GM19455 (cell line): ENCODE data around the gene MYO5B.
"Not testable (repeated sequence)": the region's sequence is repeated elsewhere in the genome, so short reads cannot be mapped to it uniquely, and the experiment has no call there.

ENCODE experiments used
- ATAC-seq: cut with Tn5 transposase; IDR thresholded peaks from one replicate; pipeline ENCODE4 v1.9.1; 2021; ENCODE audit not compliant: unreplicated experiment

The MYO5B gene

DNA sequence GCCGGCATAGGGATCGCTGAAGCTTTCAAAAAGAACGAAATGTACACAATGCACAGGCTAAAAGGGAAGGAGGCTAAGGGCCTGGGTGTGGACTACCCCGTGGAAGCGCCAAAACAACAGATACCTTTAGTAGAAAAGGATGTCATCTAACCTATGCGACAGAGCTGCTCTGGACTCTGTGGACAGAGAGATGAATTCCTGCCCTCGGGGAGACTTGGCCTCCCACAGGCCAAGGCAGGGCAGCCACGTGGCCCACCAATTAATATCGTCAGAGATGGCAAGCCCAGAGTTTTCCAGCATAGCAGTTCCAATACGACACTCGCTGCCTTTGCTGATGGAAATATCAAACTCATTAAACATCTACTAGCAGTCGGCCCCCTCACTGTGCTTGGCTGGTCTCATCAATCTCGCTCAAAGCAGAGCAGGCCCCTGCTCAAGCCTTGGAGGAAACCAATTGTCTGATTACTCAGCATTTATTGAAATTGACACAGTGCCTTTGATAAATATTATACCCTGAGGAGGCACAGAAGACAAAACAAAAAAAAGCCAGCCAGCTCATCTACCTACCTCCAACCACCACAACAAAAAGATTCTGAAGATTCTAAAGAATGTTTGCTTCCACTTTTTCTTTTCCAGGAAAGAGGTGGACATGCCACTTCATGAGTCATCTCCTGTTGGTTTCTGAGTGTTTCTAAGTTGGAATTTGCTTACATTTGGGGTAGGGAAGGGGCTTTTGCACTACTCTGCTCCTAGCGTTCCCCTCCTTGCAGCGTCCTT is 302.6 kb downstream of the MYO5B start:
- ATAC-seq: no peak

DNA sequence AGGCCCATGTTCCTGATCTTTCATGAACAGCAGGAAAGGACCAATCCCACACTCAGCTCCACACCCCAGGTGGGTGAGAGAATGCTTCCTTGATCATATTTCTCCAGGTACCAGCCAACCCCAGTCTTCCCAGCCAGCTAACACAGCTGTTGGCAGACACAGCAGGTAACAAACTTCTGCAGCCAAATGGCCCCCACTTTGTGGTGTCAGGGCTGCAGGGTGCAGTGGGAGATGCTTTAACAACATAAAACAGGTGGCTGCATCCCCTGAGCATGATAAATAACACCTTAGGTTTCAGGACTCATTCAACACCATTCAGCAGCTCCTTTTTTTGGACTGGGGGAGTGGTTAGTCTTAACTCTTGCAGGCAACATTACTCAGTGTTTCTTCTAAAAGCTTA is 304.9 kb downstream of the MYO5B start:
- no peak for ATAC-seq

DNA sequence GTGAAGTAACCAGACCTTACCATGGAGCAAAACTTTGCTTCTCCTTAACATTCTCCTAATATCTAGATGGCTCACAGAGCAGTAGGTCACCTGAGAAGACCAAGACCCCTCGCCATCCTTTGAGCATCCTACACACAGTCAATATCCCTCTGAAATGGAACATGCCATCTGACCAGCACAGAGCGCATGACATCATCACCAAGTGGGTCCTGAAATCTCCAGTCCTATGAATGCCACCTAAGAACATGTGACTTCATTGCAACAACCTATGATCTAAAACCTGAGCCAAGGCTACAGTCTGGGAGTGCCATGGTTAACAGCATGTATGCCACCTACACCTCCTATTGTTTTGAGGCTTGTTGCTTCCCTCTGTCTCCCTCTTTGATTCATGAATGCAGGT is 305.4 kb downstream of the MYO5B start:
- ATAC-seq: not testable (repeated sequence)

DNA sequence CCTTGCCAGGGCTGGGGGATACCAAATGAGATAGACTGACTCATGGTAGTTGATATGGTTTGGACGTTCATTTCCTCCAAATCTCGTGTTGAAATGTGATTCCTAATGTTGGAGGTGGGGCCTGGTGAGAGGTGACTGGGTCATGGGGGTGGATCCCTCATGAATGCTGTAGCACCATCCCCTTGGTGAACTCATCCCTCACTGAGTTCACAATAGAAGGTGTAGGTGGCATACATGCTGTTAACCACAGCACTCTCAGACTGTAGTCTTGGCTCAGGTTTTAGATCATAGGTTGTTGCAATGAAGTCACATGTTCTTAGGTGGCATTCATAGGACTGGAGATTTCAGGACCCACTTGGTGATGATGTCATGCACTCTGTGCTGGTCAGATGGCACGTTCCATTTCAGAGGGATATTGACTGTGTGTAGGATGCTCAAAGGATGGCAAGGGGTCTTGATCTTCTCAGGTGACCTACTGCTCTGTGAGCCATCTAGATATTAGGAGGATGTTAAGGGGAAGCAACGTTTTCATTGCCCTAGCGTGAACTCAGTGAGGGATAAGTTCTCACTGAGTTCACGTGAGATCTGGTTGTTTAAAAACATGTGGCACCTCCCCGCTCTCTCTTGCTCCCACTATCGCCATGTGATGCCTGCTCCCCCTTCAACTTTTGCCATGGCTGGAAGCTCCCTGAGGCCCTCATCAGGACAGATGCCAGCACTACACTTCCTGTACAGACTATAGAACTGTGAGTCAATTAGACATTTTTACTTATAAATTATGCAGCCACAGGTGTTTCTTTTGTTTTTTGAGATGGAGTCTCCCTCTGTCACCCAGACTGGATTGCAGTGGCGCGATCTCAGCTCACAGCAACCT is 307.8 kb downstream of the MYO5B start:
- no peak for ATAC-seq

DNA sequence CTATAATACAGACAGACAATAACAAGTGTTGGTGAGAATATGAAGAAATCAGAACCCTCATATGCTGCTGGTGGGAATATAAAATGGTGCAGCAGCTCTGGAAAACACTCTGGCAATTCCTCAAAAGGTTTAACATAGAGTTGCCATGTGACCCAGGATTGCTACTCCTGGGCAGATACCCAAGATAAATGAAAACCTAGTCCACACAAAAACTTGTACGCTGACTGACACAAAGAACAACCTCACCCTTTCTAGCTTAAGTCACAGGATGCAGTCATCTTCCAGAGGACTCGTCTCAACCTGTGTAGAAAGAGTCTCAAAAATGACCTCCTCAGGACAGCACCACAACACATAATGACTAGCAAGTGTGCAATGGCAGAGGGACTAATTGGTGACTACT is 310.0 kb downstream of the MYO5B start:
- ATAC-seq: no peak

DNA sequence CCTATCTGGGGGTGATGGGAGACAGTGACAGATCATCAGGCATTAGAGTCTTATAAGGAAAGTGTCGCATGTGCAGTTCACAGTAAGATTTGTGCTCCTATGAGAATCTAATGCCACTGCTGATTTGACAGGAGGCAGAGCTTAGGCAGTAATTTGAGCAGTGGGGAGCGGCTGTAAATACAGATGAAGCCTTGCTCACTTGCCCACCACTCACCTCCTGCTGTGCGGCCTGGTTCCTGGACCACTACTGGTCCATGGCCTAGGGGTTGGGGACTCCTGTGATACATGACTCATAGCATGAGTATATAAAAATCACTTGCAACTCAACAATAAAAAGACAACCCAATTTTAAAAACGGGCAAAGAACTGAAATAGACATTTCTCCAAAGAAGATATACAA is 310.5 kb downstream of the MYO5B start:
- ATAC-seq: no peak

DNA sequence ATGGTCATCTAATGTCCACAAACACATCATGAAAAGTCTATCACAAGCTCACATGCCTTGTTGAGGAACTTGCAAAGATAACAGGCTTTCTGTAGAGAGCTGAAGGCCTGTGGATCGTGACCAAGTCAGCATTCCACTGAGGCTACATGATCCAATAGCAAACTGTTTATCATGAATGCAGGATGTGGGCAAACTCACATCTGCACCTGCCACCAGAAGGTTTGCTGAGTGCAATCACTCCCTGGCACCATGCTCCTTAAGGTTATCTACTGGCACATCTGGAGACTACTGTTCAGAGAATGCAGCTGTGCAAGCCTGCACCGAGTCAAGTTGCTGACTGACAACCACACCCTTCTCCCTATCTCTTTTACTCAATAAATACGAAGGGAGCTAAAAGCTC is 314.3 kb downstream of the MYO5B start:
- no peak for ATAC-seq

DNA sequence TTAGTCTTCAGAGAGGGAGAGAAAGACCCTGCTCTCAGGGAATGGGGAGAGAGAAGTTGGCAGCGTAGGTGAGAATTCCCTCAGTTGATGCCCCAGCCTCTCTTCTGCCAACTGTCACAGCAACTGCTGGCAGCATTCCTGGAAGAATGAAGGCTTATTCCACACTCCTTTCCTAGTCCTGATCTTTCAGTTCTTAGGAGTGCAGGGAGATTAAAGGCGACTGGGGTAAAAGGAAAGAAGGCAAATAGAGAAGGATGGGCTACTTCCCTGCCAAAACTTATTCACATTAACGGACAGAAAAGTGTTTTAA is 315.7 kb downstream of the MYO5B start:
- no peak for ATAC-seq

DNA sequence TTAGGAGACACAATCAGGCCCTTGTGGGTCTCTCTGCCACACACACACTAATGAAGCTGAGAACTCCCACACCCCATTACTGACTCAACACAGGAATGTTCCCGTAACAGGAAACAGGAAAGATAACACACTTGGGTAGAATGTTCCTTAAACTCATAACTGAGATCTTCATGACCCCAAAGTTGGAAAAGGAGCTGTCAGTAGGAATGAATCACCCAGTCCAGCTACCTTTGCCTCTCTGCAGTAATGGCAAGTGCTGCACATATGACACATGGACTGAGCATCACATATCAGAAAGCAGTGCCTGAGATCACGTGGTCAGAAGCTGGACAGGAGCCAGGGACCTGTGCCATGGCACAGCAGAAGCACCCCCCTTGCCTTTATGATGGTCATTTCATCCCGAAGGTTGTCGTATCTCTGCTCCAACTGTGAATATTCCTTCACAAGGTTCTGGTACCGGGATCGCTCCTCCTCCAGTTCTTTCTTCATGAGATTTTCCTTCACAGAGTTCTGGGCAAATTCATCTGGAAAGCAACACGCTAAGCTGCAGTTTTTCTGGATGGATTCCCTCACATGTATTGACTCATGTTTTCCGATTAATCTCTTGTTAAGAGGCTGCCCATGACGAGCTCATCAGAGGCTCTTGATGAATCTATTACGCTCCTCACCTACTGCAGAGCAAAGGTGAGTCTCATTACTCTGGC is 316.2 kb downstream of the MYO5B start:
- no peak for ATAC-seq

DNA sequence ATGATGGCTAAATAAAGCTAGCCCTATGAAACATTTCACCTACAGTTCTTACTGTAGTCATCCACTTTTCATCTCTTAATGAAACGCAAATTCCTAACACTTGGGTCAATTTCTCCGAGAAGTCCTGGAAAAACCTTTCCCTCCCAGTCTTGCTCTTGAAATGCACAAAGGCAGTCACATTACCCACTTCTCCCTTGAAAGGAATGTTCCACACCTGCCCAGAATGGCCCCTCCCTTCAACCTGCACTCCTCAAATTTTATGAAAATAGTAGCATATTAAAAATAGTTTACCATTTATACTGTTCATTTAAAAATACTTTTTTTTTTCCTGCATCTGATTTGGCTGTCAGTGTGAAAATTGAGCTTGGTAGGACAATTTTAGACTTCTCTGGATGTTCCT is 316.9 kb downstream of the MYO5B start:
- ATAC-seq: no peak

DNA sequence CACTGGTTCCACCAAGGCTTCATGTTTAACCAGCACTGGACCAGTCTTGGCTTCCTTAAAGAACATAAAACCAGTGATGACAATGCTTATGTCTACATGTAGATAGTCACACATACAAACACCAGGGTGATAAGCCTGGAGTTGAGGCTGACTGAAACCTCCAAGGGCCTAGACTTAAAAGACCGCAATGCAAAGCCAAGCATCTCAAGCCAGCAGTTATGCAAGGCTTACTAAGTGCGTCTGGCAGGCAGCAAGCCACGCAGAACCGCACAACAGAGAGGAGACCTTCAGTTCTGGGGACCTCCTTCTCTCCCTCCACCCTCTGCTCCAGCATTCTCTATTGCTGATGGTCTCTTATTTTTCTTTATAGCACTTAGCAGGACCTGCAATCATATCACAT is 318.4 kb downstream of the MYO5B start:
- no peak for ATAC-seq

DNA sequence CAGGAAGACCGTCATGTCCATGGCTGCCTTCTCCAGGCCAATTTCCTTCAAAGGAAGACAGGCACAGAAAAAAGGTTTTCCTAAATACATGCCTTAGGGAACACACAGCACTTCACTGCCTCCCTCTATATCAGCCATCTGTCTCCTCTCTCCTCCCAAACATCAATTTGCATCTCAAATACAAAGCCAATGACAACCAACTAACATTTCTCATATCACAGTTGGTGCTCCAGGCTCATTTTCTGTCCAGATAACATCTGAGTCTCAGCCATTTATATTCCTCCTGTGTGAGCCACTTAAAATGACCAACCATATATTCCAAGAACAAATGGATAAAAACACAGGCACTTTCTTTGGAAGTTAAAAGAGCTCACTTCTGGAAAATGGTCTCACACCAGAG is 319.2 kb downstream of the MYO5B start:
- ATAC-seq: no peak

DNA sequence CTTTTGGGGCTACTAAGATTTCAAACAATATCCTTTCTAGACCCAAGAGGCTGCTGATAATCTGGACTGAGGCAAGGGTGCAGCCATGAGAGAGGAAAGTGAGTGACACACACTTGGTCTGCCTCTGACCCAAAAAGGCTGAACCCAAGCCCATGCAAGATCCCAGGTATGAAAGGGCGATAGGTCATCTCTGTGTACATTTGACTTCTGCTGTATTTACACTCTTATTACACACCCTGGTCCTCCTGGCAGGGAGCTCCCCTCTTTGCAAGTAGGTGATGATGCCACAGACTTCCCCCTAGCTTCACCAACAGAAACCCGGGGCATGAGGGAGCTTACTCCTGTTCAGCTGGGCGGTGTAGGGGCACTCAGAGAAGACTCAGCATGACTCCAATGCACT is 319.8 kb downstream of the MYO5B start:
- no peak for ATAC-seq

DNA sequence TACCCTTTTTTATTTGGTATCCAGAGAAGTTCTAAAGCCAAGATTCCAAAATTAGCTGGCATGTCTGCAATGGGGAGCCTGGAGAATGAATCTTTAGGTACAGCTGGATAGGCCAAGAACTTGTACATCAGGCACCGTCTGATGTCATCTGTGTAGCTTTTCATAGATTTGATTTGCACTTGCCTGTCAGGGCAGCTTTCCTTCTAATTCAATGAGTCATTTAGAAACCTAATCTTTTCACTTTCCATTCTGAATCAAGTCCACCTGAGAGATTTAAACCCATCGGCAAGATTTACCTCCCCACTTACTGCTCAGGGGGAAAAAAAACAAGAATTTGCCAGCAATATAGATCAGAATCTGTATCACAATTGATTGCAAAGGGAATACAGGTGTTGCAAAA is 320.7 kb downstream of the MYO5B start:
- ATAC-seq: no peak

DNA sequence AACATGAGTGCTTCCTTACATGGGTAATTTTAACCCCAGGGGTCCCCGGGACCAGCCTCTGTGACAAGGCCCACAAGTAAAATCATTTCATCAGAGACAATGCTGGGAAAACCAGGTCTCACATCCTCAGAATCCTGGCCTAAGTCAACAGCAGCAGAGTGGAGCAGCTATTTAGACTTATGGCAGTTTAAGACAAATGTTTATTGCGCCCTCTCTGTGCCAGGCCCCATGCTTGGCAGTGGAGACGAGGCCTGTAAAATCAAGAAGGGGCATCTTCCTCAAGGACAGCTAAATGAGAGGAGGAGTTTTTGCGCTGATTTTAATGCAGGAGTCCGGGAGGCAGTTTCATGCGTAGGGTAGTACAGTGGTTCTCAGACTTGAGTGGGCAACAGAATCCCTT is 325.6 kb downstream of the MYO5B start:
- no peak for ATAC-seq

DNA sequence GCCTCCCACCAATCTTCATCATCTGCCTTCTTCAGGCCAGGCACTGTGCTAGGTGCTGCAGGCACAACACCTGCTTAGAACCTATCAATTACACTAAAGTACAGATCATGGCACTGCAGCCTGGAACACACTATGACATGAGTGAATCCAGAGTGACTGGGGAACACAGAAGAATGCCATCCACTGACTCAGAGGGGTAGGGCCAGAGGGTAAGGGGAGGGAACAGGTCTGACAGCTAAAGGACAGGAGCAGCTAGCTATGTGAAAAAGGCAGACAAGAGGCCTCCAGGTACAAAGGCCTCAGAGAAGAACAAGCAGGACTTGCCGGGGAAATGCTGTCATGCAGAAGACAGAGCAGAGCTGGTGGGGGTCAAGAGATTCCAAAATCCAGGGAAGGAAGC is 328.3 kb downstream of the MYO5B start:
- ATAC-seq: no peak

DNA sequence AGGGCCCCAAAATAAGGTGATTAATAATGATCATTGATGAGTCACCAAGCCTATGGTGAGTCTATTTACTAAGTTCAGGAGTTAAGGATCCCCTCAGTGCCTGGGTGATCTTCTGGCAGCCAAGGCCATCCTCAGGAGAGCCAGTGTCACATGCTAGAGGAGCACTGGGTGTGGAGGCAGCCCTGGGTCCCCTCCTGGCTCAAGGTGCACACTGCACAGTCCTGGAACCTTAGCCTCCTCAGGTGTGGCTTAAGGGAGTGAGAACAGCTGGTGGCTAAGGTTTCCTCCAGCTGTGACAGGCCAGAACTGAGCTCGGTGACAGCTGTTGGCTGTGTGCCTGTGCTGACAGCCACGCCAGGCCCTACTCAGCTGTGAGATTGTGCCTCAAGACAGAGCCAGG is 329.5 kb downstream of the MYO5B start:
- ATAC-seq: no peak

DNA sequence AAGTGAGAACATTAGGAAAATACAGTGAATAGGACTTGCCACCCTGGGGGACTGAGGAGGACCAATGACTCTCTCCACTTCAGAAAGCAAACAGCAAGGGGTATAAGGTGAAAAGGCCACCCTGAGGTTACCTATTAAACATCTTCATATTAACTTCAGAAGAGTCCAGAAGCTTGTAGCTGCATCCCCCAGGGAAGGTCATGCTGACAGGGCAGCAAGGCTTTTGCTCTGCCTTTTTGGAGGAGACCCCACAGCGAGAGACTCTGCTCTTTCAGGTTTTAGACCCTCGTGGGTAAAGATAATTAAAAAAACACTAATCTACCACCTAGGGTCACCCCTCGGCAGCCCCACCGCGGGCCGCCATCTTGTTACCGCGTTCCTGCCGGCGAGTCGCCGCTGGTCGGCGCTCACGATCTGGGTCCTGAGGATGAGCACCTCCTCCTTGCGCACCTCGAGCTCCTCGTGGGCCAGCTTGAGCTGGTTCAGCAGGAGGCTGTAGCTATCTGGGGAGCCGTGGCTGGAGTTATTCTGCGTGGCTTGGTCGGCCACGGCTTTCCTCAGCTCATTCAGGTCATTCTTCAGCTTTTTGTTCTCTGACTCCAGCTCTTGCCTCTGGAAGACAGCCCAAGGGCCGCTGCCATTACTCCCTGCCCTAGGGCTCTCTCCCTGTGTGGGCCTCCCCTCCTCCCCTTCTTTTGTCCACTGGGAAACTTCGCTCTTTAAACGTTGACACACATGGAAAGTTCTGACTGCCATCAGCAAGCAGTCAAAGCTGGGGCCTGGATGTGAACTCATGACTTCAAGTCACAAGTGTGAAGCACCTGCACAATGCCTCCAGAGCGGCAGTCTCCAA is 331.0 kb downstream of the MYO5B start:
- no peak for ATAC-seq

DNA sequence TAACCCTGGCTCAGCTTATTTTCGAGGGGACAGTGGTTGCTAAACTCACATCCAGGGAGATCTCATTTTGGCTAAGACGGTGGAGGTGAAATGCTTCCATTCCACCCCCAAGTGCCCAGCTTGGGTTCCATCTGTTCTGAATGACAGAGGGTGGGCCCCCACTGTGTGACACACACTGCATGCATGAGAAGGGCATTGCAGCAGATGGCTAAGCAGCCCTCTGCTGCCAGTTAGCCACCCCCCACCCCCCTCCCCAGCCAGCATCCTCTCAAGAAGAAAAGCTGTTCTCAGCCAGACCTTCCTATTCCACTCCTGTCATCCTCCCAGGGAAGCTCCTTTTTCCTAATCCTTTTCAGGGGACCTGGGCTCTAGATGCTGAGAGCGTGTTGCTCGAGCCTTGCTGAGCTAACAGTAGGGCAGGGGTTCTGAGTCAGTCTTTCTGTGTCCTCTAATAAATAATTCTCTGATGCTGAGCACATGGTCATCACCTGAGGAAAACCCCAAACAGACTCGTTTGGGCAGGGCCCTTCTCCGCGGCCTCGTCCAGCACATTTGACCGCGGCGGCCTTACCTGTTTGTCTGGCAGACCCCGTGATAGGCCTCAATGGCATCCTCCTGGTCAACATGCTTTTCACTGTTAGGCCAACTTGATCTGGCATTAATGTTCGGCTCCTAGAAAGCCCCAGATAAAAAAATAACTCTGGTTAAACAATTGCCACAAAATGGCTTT is 332.1 kb downstream of the MYO5B start:
- no peak for ATAC-seq

DNA sequence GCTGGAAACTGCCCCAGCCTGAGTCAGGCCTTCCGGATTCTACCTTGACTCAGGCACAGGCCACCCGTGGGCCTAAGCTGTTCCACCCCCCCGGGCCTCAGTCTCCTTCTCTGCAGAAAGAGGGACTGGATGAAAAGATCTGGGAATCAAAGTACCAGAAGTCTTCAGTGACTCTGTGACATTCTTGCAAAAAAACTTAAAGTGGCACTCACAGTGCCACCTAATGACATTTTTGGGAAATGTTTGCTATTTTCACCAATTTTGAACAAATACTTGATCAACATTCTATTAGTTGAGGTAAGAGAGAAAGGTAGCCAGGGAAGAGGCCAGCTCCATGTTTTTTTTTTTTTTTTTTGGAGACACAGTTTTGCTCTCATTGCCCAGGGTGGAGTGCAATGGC is 333.3 kb downstream of the MYO5B start:
- no peak for ATAC-seq
